GM21619 (cell line): ENCODE data around the gene DOCK3.
"Not testable (repeated sequence)": the region's sequence is repeated elsewhere in the genome, so short reads cannot be mapped to it uniquely, and the experiment has no call there.

ENCODE experiments used
- ATAC-seq: cut with Tn5 transposase; IDR thresholded peaks from one replicate; pipeline ENCODE4 v1.9.1; 2021; ENCODE audit not compliant: unreplicated experiment

The DOCK3 gene

GRCh38 chr3:51353691-51354090 is 679.0 kb downstream of the DOCK3 start:
- no peak for ATAC-seq

- ATAC-seq, result no peak
Observed at GRCh38 chr3:51354172-51354571, 679.4 kb downstream of the DOCK3 start.

GRCh38 chr3:51354731-51355615 is 680.2 kb downstream of the DOCK3 start:
- ATAC-seq, result no peak

GRCh38 chr3:51355891-51356578 is 681.3 kb downstream of the DOCK3 start:
- ATAC-seq, result no peak

- no peak for ATAC-seq
Observed at GRCh38 chr3:51357856-51358255, 683.1 kb downstream of the DOCK3 start.

GRCh38 chr3:51358981-51359380 is 684.3 kb downstream of the DOCK3 start:
- no peak for ATAC-seq

- no peak for ATAC-seq
Observed at GRCh38 chr3:51360806-51361205, 686.1 kb downstream of the DOCK3 start.

- no peak for ATAC-seq
Observed at GRCh38 chr3:51361746-51362145, 687.0 kb downstream of the DOCK3 start.

GRCh38 chr3:51362476-51362875 is 687.7 kb downstream of the DOCK3 start:
- ATAC-seq, result no peak

- not testable (repeated sequence) for ATAC-seq
Observed at GRCh38 chr3:51368276-51368675, 693.5 kb downstream of the DOCK3 start.

- no peak for ATAC-seq
Observed at GRCh38 chr3:51371943-51372557, 697.3 kb downstream of the DOCK3 start.

- ATAC-seq, result no peak
Observed at GRCh38 chr3:51373658-51374421, 699.1 kb downstream of the DOCK3 start.

- ATAC-seq, result no peak
Observed at GRCh38 chr3:51374456-51374855, 699.7 kb downstream of the DOCK3 start.

- ATAC-seq, result no peak
Observed at GRCh38 chr3:51375136-51375535, 700.4 kb downstream of the DOCK3 start.

- no peak for ATAC-seq
Observed at GRCh38 chr3:51375571-51375970, 700.8 kb downstream of the DOCK3 start.

- no peak for ATAC-seq
Observed at GRCh38 chr3:51378065-51378464, 703.3 kb downstream of the DOCK3 start.

- no peak for ATAC-seq
Observed at GRCh38 chr3:51378726-51379125, 704.0 kb downstream of the DOCK3 start.

- ATAC-seq, result no peak
Observed at GRCh38 chr3:51379301-51379700, 704.6 kb downstream of the DOCK3 start.

- ATAC-seq, result no peak
Observed at GRCh38 chr3:51379746-51380455, 705.2 kb downstream of the DOCK3 start.

GRCh38 chr3:51380601-51381332 is 706.0 kb downstream of the DOCK3 start:
- ATAC-seq, result no peak
